ENCODE results near the gene DPY19L1.

- no peak for TF ChIP-seq CTCF (IDR thresholded peaks at IDR 0.05)
- no peak for TF ChIP-seq POLR2A (IDR thresholded peaks at IDR 0.05; ENCODE audit: low read depth)
- no peak for TF ChIP-seq POLR2AphosphoS5 (IDR thresholded peaks at IDR 0.05)
Measured at GRCh38 chr7:35003679-35004303, 33.5 kb downstream of the DPY19L1 start.

Data from esophagus muscularis mucosa (tissue), 3 donors.